ENCODE measurements around the gene NMT2. TPM values are rescaled to one million over a fixed set of nuclear protein-coding genes. Genes with fewer than 3 reads are reported as not detected.

The NMT2 gene
- total and polyA plus RNA-seq, 2 experiments from 2014 or later: 11.7 to 16.8 TPM

- peaks cover 4% of the 10 kb centered on the region for H3K27me3 Mint-ChIP-seq (ENCODE audit: insufficient read depth, low read depth, poor library complexity)
- Histone ChIP-seq H3K9me2 (ENCODE audit: insufficient read depth) (0 out of 2 replicates have a peak, but pooled peaks cover 4% of the 10 kb centered on the region), H3K36me3 (ENCODE audit: insufficient read depth) (no peaks in the 10 kb centered on the region), H3K4me2 (no peak overlapping the region), H3K4me3 (no peak overlapping the region), H3K79me2 (replicated peaks; ENCODE audit: insufficient read depth) (peaks cover 28% of the 10 kb centered on the region), H3K27ac (ENCODE audit: low read depth) (no peak overlapping the region), H3F3A (replicated peaks; ENCODE audit: low read depth) (no peaks in the 10 kb centered on the region), H3K27me3 (ENCODE audit: insufficient read depth) (no peaks in the 10 kb centered on the region), H2AFZ (no peak overlapping the region), H4K20me1 (replicated peaks; ENCODE audit: insufficient read depth) (peaks cover 8% of the 10 kb centered on the region), H3K4me1 (ENCODE audit: insufficient read depth) (no peaks in the 10 kb centered on the region)
- H3K27ac Mint-ChIP-seq: no peak overlapping the region
- no peaks in the 10 kb centered on the region for H3K9me3 Mint-ChIP-seq
- H3K36me3 Mint-ChIP-seq (ENCODE audit: low read depth): no peaks in the 10 kb centered on the region
- peaks cover 15% of the 10 kb centered on the region for H3K4me1 Mint-ChIP-seq
- no peak for TF ChIP-seq ZNF114 (CRISPR knock-in tag; IDR thresholded peaks at IDR 0.05)
- no peak for TF ChIP-seq ETS1 (IDR thresholded peaks at IDR 0.05)
- TF ChIP-seq CTCF (conservative IDR thresholded peaks at IDR 0.05; ENCODE audit: low read depth in 2 of 2): no peak
- TF ChIP-seq EZH2phosphoT487 (IDR thresholded peaks at IDR 0.05; ENCODE audit: unreplicated experiment): no peak
- TF ChIP-seq ZNF462 (CRISPR knock-in tag; IDR thresholded peaks at IDR 0.05): no peak
- TF ChIP-seq REST (IDR thresholded peaks at IDR 0.05; ENCODE audit: unreplicated experiment): no peak
- no peak for TF ChIP-seq JUNB (IDR thresholded peaks at IDR 0.05; ENCODE audit: unreplicated experiment)
- no peak for TF ChIP-seq POLR2AphosphoS5 (IDR thresholded peaks at IDR 0.05; ENCODE audit: low read depth)
- TF ChIP-seq EZH2 (IDR thresholded peaks at IDR 0.05; ENCODE audit: low read depth, unreplicated experiment): no peak
- no peak for TF ChIP-seq NANOG (IDR thresholded peaks at IDR 0.05; ENCODE audit: borderline replicate concordance)
- no peak for ATAC-seq
- no peak overlapping the region for H3K4me3 Mint-ChIP-seq
- DNase-seq (ENCODE audit: low spot score): no peak
These were observed 23.7 kb downstream of the NMT2 start for GRCh38 chr10:15144788-15145187.
